ENCODE measurements around the gene INPPL1. TPM values are rescaled to one million over a fixed set of nuclear protein-coding genes. Genes with fewer than 3 reads are reported as not detected.

Gene INPPL1
- total RNA-seq, 1 experiment from 2014 or later: 214 TPM

GRCh38 chr11:72241291-72241781, 16.8 kb downstream of the INPPL1 start:
- H3K4me1 Mint-ChIP-seq: peaks cover 33 to 48% of the 10 kb centered on the region in 2 experiments
- WGBS (ENCODE audit: extremely low coverage, insufficient read length, low lambda C conversion rate): no CpG with 5 or more reads among the region's 20 CpGs
- H4K91ac ChIP-seq (ENCODE audit: insufficient read length, low read depth, low read length): no peak overlapping the region
- H3K9me3 ChIP-seq (ENCODE audit: control insufficient read depth, low read depth, low read length): no peaks in the 10 kb centered on the region
- H4K20me1 ChIP-seq (ENCODE audit: control insufficient read depth, insufficient read depth, insufficient read length): peaks cover 2% of the 10 kb centered on the region
- H3K4ac ChIP-seq (ENCODE audit: low read depth, low read length): no peak overlapping the region
- H3K79me2 ChIP-seq (ENCODE audit: insufficient read depth, low read length): no peaks in the 10 kb centered on the region
- peaks cover 0 to 6% of the 10 kb centered on the region in 2 experiments; a peak in 3 of 5 replicates for H3K9me3 Mint-ChIP-seq
- no peaks in the 10 kb centered on the region for H3K79me1 ChIP-seq (ENCODE audit: insufficient read depth, low read depth, low read length, poor library complexity, severe bottlenecking)
- H3K23me2 ChIP-seq (ENCODE audit: insufficient read length, low read depth, low read length, poor library complexity, severe bottlenecking): peaks cover 31% of the 10 kb centered on the region
- H3K27me3 Mint-ChIP-seq (ENCODE audit: low read depth): peaks cover 42% of the 10 kb centered on the region
- no peak overlapping the region for H2BK15ac ChIP-seq (ENCODE audit: low read depth, low read length)
- H3K27ac ChIP-seq (ENCODE audit: insufficient read length, low read depth, low read length): no peak overlapping the region
- no peak overlapping the region for H2BK12ac ChIP-seq (ENCODE audit: insufficient read length, low read depth, low read length)
- H2BK20ac ChIP-seq (ENCODE audit: low read depth, low read length, poor library complexity, severe bottlenecking): no peak overlapping the region
- no peak overlapping the region for H2BK120ac ChIP-seq (ENCODE audit: low read depth, low read length, poor library complexity, severe bottlenecking)
- no peak overlapping the region for H3K14ac ChIP-seq (ENCODE audit: insufficient read depth, low read length)
- H3K56ac ChIP-seq (ENCODE audit: insufficient read length, low read depth, low read length): no peak overlapping the region
- no peak overlapping the region for H3K23ac ChIP-seq (ENCODE audit: insufficient read length, low read depth, low read length)
- no peak for TF ChIP-seq CTCF (conservative IDR thresholded peaks at IDR 0.05)
- no peak overlapping the region for H3K27ac Mint-ChIP-seq
- H2BK5ac ChIP-seq (ENCODE audit: insufficient read length, low read length): no peak overlapping the region
- no peak overlapping the region for H4K8ac ChIP-seq (replicated peaks; ENCODE audit: insufficient read length, low read depth, low read length)
- DNase-seq: peak; percentile 39
- no peak overlapping the region for H3K18ac ChIP-seq (ENCODE audit: insufficient read length, low read depth, low read length)
- peaks cover 65% of the 10 kb centered on the region for H3K27me3 ChIP-seq (ENCODE audit: insufficient read depth, low read length)
- peak overlapping the region in 1 of 2 experiments; percentile 85; a peak in 3 of 5 replicates for H3K4me3 Mint-ChIP-seq
- no peak overlapping the region for H2AFZ ChIP-seq (ENCODE audit: low read length)
- peaks cover 5 to 19% (median 8%) of the 10 kb centered on the region in 3 experiments for H3K36me3 Mint-ChIP-seq (ENCODE audit: insufficient read depth in 1 of 3, low read depth in 3 of 3)
- H2AK5ac ChIP-seq (ENCODE audit: insufficient read length, low read length): no peak overlapping the region
- peak overlapping the region; percentile 51 for H3K4me2 ChIP-seq (ENCODE audit: insufficient read depth, insufficient read length, low read length)
- H4K5ac ChIP-seq (ENCODE audit: insufficient read length, low read depth, low read length): no peak overlapping the region
- peaks cover 5% of the 10 kb centered on the region; the same call in 1 of the 2 replicates for H3K4me1 ChIP-seq (ENCODE audit: insufficient read depth, low read length)
- H3K9ac ChIP-seq (ENCODE audit: extremely low read depth, insufficient read length, low read length): no peak overlapping the region
- no peak overlapping the region for H3T11ph ChIP-seq (ENCODE audit: low read length)
